Spleen (tissue), 7 donors: Measurements from ENCODE around the gene PWP1.

Experiments
- POLR2A ChIP-seq, 3 donors: fragments of 450-650 bp; IDR thresholded peaks; one replicate each; pipeline ENCODE4 v1.5.1; 2017; ENCODE audit warnings: antibody characterized with exemption in 3 of 3, mild to moderate bottlenecking in 1 of 3
- TF ChIP-seq, protein P1 (sequence below), 11 experiments: fragments of 200-600 bp in 7 of 11; fragments of 450-650 bp in 4 of 11; sonication (generic) in 4 of 11; IDR thresholded peaks in 8 of 11; conservative IDR thresholded peaks in 3 of 11; 1 replicate in 7 of 11; 2 replicates in 4 of 11; pipeline versions ENCODE4 v1.4.0 to v1.8.0; 2016 to 2021; ENCODE audit warnings: antibody characterized with exemption in 11 of 11, inconsistent platforms in 4 of 11, mild to moderate bottlenecking in 1 of 11
- donor health status: DM: no; HTN: no; CAD: no; lungs with moderate emphysema.
- donor health status: DM: no; HTN: no; CAD: no.
- donor health status: DM: no; HTN: no; CAD: no.

DNA sequence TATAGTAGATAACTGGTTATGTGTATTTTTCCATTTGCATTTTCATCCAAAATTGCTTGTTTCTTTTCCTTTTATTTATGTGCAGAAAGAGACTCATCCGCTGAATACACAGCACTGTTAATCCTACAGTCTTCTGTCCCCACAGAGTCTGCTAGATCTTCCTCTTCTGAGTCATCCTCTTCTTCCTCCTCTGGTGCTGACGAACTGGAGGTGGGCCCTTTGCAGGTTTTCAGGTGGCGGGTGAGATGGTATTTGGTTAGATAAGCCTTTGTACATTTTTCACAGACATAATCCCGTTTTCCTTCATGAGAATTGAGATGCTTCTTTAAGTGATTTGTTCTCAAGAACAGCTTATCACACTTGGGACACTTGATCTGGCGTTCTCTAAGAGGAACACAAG lies 48.5 kb downstream of the PWP1 start:
- TF ChIP-seq POLR2A (IDR thresholded peaks at IDR 0.05): no peak
- TF ChIP-seq, protein P1, sequence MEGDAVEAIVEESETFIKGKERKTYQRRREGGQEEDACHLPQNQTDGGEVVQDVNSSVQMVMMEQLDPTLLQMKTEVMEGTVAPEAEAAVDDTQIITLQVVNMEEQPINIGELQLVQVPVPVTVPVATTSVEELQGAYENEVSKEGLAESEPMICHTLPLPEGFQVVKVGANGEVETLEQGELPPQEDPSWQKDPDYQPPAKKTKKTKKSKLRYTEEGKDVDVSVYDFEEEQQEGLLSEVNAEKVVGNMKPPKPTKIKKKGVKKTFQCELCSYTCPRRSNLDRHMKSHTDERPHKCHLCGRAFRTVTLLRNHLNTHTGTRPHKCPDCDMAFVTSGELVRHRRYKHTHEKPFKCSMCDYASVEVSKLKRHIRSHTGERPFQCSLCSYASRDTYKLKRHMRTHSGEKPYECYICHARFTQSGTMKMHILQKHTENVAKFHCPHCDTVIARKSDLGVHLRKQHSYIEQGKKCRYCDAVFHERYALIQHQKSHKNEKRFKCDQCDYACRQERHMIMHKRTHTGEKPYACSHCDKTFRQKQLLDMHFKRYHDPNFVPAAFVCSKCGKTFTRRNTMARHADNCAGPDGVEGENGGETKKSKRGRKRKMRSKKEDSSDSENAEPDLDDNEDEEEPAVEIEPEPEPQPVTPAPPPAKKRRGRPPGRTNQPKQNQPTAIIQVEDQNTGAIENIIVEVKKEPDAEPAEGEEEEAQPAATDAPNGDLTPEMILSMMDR (IDR thresholded peaks at IDR 0.05 in 8 of 11, conservative IDR thresholded peaks at IDR 0.05 in 3 of 11): no peak
